Fibroblast of skin of left biceps (primary cell): ENCODE measurements around the gene CREBBP.

Experiments
- DNase-seq, 2 experiments: peaks; one replicate each; pipeline ENCODE4 v3.0.0-alpha.2; 2013; ENCODE audit warnings: low read depth in 2 of 2

Gene CREBBP

DNA sequence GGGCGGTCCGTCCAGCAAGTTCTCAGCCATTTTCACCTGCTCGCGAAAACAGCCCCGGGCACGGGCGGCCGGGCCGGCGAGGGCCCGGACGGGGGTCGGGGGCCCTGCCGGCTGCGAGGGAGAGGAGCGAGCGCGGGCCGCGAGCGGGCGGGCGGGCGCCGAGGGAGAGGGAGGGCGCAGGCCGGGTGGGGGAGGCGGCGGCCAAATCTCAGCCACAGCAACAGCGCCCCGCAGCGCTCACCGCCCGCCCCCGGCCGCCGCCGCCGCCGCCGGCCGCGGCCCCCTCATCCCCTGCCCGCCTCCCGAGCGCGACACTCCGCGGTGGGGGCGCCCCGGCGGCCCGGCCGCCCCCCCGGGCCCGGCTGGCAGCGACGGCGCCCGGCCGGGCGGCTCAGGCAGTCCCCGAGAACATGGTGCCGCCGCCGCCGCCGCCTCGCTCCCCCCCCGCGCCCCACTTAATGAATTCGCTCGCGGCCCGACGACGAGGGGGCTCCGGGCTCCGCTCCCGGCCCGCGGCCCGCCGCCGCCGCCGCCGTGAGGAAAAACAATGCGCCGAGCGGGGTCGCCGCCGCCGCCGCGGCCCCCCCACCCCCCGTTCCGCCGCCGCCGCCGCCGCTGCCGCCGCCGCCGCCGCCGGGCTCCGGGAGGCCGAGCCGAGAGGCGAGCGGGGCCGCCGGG, 487 bp downstream of the CREBBP start:
- no peak for DNase-seq

DNA sequence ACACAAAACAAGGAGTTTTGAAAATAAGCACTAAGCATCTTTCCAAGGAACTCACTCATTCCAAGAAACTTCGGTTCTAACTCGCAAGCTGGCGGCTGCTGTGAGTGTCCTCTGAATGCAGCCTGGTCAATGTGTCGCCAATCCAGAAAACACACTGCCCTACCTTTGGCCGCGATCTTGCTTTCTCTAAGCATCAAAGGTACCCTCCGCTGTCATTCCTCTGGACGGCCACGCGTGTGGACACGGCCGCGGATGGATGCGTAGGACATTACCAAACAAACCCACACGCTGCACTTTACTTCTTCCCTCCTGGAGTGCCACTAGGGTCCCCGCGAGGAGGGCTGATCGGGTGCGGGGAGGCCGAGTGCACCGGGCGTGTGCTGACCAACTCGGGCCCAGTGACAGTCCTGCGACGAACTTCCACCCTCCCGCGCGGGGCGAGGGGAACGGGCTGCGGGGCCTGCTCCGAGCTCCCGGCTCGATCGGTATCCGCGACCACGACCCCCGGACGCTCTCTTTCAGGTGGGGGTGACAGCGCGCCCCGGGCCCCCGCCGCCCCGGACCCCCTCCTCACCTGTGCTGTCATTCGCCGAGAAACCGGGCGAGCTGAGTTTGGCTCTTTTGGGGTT, 1.1 kb downstream of the CREBBP start:
- DNase-seq = no peak

DNA sequence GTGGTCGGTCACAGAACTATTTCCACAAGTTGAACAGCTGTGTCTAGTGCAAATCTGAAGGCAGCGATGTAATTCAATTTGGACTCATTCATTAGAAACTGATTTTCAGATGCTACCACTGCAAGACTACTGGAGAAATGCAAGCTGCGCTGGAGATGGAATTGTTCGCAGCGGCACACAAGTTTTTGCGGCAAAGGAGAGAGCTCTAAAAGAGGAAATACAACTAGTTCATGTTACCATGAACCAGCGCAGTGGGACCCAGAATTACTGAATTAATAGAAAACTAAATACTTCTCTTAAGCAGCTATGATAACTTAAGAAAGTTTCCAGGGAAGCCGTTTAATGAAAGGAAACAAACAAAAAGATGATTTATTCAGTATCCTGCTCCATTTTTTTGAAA, 1.9 kb downstream of the CREBBP start:
- no peak for DNase-seq

DNA sequence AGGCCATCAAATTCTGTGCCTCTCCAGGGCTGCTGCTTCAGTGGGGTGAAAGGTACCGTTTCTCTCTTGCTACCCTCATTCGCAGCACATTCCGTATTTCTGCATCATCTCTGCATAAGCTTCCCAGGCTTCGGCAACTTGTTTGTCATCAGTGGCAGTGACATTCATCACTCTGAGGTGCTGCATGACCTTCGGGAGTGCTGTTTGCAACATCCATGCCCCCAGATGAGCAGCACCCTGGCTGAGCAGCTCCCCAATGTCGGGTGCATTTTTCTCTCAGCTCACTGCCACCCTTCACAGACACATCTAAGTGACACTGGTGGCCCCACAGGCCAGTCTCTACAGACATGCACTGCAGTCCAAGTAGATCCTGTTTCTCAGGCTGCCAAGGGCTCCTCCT, 3.8 kb downstream of the CREBBP start:
- DNase-seq = no peak

DNA sequence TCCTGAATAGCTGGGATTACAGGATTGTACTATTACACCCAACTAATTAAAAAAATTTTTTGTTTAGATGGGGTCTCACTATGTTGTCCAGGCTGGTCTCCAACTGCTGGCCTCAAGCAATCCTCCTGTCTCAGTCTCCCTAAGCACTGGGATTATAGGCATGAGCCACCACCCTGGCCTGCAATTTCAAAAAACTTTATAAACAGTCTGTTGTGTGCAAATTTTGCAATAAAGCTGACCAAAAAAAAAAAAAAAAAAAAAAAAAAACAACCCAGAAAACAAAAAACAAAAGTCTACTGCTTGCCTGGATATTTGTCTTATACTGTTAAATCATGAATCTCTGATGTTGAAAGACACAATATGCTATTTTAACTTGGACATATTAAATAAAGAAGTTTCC, 4.4 kb downstream of the CREBBP start:
- no peak for DNase-seq

DNA sequence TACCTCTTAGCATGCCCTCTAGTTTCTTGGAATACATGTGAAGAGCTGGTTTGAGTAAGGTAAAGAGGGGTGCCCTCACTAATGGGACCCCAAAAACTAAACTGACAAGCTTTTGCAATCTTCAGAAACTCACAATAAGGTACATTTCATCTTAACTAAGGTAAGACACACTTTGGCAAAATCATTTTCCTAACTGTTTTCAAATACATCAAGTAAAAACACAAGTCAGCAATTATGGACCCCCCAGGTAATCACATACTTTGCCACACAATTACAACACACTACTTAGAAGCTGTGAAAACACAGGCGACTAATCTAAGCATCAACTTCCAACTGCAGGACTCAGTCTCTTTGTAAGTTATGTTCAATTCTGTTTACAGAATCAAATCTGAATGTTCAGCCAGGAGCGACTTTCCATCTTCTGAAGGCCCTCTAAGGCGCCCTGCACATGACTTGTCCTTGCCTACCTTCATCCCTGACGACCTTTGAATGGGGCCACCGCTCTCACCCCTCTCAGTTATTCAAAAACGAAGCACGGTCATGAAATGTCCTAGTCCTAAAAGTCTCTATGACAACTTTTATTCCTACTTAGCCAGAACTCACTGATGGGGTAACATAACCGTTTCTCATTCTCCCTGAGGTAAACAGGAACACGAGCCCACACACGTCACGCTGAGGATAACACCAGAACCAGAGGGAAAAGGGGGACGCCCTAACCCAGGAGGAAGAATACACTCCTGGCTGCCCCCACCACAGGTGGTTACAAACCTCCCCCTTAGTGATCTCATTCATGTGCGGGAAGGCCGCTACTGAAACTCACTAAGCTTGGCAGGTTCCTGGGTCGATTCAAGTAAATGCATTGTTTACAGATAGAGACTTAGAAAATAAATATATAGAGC, 5.5 kb downstream of the CREBBP start:
- DNase-seq = no peak

GRCh38 chr16:3874242-3874641, 6.3 kb downstream of the CREBBP start:
- no peak for DNase-seq

DNA sequence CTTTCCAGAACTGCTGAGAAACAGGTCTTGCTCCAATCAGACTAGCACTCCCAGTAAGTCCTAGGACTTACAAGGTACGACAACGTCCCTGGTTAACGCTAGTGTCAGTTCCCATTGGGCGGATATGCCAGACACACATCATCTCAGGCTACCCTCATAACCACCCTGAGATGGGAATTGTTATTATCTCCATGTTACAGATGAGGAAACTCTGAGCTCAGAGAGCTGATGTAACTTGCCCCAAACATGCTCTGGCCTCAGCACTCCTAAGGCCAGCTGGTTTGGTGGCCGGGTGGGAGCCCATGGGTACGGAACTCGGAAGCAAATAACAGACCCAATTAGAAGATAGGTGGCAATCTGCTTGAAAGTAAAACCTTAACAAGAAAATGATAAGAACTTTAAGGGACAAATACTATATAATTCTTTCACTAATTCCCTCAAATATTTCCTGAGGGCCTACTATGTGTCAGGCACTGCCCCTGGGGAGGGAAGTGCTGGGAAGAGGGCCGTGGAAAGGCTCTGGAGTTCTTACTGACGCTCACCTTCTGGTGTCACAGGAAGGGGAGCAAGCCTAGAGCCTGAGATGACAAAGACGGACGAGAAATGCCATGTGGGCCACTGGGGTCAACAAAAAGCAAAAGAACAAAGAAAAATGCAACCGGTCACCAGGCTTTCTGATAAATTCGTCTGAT, 6.9 kb downstream of the CREBBP start:
- no peak for DNase-seq

DNA sequence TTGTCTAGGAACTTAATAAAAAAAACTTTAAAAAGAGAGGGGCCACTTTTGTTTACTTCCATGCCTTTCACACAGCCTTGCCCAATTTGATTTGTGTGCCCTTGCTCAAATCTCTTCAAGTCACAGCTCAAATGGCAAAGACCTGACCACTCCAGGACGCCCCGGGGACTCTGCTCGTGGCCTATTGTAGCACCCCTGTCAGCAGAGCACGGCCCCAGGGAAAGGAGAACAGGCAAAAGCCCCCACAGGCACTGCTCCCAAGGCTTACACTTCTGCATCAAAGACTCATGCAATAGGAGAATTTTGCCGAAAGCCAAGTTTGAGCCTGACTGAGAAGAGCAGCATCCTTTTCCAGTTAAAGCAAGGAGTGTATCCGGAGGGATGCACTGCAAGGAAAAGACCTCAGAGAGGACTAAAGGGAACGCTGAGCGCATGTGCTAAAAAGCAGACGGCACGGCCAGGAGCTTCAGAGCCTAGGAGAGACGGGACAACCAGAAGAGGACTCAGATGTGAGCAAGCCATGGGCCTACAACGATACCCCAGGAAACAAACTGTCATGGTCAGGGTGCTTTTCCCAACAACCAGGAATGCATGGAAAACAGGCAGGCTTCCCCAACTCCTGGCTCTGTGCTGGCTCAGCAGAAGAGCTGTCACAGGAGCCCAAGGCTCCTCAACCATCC, 8.2 kb downstream of the CREBBP start:
- no peak for DNase-seq

DNA sequence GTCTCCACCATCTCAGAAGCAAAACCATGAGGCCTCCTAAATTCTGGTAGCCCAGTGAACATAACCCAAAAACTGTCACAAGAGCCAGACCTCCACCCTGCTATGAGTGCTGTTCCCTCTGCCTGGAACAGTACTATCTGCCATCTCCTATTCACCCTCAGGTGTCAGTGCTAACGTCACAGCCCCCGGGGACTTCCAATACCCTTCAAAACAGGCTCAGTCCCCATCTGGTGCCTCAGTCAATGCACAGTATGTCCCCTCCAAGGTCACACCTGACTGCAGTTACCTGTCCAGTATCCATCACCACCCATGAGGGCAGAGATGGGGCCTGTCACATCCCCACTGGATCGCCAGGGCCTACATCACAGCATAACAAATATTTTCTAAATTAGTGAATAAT, 11.5 kb downstream of the CREBBP start:
- DNase-seq = no peak

DNA sequence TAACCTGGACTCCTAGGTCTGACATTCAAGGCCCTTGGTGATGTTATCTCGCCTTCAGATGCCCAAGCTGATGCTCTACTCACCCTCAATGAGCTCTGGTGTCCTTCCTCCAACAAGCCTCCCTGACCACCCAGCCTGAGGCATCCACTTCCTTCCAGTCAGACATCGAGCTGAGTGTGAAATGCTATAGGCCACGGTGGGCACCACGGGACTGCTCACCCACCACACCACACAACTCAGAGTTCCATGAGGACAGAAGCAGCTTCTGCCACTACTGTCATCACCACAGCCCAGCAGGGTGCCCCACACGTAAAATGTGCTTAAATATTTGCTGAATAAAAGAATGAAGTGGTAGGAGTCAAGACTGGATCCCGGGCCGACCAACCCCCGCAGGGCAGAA, 12.0 kb downstream of the CREBBP start:
- no peak for DNase-seq

- DNase-seq = no peak
Measured at GRCh38 chr16:3866703-3867431, 13.6 kb downstream of the CREBBP start.

DNA sequence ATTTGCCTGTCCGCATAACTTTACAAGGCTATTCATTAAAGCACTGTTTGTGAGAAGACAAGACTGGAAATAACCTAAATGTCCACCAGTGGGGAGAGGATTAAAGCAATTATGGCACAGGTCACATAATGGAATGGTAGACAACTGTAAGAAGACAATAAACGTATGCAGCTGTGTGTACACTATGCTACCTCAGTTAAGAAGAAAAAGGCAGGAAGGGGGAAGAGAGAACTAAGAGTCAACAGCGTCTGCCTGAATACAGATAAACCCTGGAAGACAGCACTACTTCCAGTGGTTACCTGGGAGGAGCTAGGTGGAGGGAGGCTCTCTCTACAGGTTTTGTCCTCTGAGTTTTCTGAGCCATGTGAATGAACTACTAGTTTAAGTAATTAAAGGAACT, 15.3 kb downstream of the CREBBP start:
- no peak for DNase-seq

- DNase-seq = no peak
Measured at GRCh38 chr16:3864562-3864961, 16.0 kb downstream of the CREBBP start.

DNA sequence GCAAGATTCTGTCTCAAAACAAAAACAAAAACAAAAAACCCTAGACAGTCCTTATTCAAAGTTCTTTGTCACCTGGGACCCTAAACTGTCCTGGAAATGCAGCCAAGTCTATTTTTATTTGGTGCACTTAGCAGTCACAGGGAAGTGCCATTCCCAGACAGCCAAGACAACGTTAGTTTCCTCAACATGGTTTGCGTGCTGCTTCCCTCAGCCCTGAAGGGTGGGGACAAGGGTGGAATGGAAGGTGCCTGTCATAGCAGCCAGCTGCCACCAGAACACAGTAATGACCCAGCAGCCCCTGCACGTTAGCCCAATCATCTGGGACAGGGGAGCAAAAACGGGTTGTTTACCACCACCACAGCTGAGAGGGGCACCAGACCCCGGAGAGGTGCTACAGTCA, 16.9 kb downstream of the CREBBP start:
- no peak for DNase-seq

DNA sequence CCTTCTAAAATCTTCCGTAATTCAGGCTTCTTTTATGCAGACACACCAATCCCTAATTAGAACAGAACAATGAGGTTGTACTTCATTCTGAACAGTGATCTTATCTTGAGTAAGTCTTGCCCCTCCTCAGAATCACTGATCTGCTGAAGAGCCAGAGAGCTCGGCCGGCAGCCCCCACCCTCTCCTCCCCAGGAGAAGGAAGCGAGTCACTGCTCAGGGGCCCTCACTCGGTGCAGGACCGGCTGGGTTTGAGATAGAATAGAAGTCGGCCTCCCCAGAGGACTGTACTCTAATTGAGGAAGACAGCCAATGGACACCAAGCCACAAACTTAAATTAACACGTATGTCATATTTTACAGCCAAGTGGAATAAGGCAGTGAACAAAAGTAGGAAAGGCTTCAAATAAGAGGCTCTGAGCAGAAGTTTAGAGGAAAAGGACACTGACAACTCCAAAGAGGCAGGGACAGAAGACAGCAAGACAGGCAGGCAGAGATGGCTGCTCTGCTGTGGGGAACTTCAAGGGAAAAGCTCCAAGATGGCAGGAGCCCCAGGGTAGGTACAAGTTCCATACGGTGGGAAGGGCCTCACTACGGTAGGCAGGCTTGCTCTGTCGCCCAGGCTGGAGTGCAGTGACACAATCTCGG, 18.6 kb downstream of the CREBBP start:
- no peak for DNase-seq

GRCh38 chr16:3859889-3860288, 20.6 kb downstream of the CREBBP start:
- DNase-seq = no peak

DNA sequence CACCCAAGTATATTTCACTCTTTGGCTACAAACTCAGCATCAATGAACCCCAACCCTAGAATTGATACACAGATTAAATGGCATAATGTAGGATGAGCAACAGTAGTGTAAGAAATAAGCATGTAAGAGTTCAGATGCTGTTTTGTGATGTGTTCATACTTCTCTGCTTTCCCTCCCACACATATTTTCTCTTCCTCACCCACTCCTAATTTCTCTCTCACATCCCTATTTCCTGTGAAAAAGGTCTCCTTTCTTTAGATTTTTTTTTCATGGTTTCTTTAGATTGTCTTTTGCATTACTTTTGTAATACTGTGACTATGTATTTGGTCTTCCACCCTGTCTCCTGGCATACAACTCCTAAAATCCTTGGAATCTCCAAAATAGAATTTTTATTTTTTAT, 21.7 kb downstream of the CREBBP start:
- no peak for DNase-seq

DNA sequence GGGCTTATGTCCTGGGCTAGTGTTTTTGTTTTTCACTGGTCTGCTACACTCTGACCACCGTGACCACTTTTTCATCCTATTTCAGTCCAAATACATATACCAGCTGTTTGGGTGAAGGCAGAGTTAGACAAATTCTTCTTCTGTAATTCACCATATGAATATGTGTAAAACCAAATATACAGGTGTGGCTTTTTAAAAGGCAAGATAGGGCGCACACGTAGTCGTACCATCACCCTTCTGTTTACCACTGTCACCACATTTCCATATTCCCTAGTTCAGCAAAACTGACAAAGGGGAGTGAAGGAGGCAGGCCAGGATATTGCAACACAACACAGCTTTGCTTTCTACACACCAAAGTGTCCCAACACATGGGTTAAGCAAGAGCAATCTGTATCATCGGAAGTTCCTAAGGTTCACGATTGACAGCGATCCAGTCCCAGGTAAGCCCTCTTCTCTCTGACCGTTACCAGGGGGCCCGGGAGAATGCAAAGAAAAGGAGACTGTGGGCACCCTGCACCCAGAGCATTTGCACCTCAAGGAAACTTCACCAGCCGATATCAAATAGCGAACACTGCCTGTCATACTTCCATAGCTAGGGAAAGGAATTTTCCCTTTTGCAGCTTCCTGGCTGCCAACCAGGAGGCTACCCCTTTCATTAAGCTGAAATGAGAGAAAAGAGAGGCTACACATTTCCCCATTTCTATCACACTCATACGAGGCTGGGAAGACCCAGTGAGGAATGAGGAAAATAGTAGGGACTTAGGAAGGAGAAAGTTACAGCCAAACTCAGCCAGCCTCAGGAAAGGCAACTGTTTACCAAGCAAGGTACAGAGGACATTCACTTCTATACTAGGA, 23.1 kb downstream of the CREBBP start:
- DNase-seq = no peak
